Progenitor cell of endocrine pancreas (in vitro differentiated cells): ENCODE results near the gene IER5. TPM values are rescaled to one million over a fixed set of nuclear protein-coding genes. Genes with fewer than 3 reads are reported as not detected.

ENCODE experiments used
- DNase-seq: peaks from one replicate; pipeline ENCODE4 v3.0.0; 2021; ENCODE audit warnings: low spot score; ENCODE audit not compliant: unreplicated experiment
- H3K27ac Mint-ChIP-seq: 2 replicates; pipeline ENCODE4 v1.8.0; 2021; ENCODE audit warnings: mild to moderate bottlenecking, moderate library complexity, mixed read lengths
- H3K27me3 Mint-ChIP-seq: 2 replicates; pipeline ENCODE4 v1.8.0; 2021; ENCODE audit warnings: mixed read lengths
- H3K36me3 Mint-ChIP-seq: 2 replicates; pipeline ENCODE4 v1.8.0; 2022; ENCODE audit warnings: mixed read lengths; ENCODE audit not compliant: insufficient read depth
- H3K4me1 Mint-ChIP-seq: 2 replicates; pipeline ENCODE4 v1.8.0; 2021; ENCODE audit warnings: low read depth, mixed read lengths
- H3K4me3 Mint-ChIP-seq: 2 replicates; pipeline ENCODE4 v1.8.0; 2021; ENCODE audit warnings: low read depth, mild to moderate bottlenecking, moderate library complexity, mixed read lengths
- H3K9me3 Mint-ChIP-seq: 2 replicates; pipeline ENCODE4 v1.8.0; 2021; ENCODE audit warnings: low read depth, mixed read lengths
- CTCF ChIP-seq: fragments of 200-600 bp; sonication (generic); IDR thresholded peaks from one replicate; pipeline ENCODE4 v1.5.0; 2021; ENCODE audit warnings: antibody characterized with exemption, mild to moderate bottlenecking; ENCODE audit not compliant: unreplicated experiment
- total RNA-seq: library from RNA; stranded (reverse); gene quantifications from 2 replicates; pipeline ENCODE4 v1.2.1, GENCODE V29; 2021

IER5 gene
- total RNA-seq, 1 donor from 2014 or later = 1.7 TPM

GRCh38 chr1:181133969-181134418 is 45.5 kb downstream of the IER5 start:
- Mint-ChIP-seq H3K27ac (no peak overlapping the region), H3K27me3 (peaks cover 37% of the 10 kb centered on the region), H3K36me3 (no peaks in the 10 kb centered on the region), H3K4me1 (peaks cover 21% of the 10 kb centered on the region), H3K9me3 (no peaks in the 10 kb centered on the region), H3K4me3 (no peak overlapping the region)
- DNase-seq = no peak
- no peak for TF ChIP-seq CTCF

GRCh38 chr1:181134543-181135436 is 46.3 kb downstream of the IER5 start:
- TF ChIP-seq CTCF = no peak
- no peaks in the 10 kb centered on the region for H3K36me3 Mint-ChIP-seq
- DNase-seq = no peak
- peaks cover 19% of the 10 kb centered on the region for H3K4me1 Mint-ChIP-seq
- H3K9me3 Mint-ChIP-seq = no peaks in the 10 kb centered on the region
- peaks cover 40% of the 10 kb centered on the region for H3K27me3 Mint-ChIP-seq
- H3K4me3 Mint-ChIP-seq = no peak overlapping the region
- H3K27ac Mint-ChIP-seq = peak overlapping the region; percentile 92

GRCh38 chr1:181135437-181135731 is 46.9 kb downstream of the IER5 start:
- Mint-ChIP-seq H3K27ac (no peak overlapping the region), H3K27me3 (peaks cover 37% of the 10 kb centered on the region), H3K4me3 (no peak overlapping the region), H3K36me3 (no peaks in the 10 kb centered on the region), H3K4me1 (peaks cover 19% of the 10 kb centered on the region), H3K9me3 (no peaks in the 10 kb centered on the region)
- peak; percentile 34 for TF ChIP-seq CTCF
- no peak for DNase-seq

- no peaks in the 10 kb centered on the region for H3K36me3 Mint-ChIP-seq
- H3K4me3 Mint-ChIP-seq = no peak overlapping the region
- H3K27ac Mint-ChIP-seq = no peak overlapping the region
- DNase-seq = no peak
- TF ChIP-seq CTCF = no peak
- no peaks in the 10 kb centered on the region for H3K9me3 Mint-ChIP-seq
- peaks cover 42% of the 10 kb centered on the region for H3K27me3 Mint-ChIP-seq
- peaks cover 19% of the 10 kb centered on the region for H3K4me1 Mint-ChIP-seq
These were observed 47.6 kb downstream of the IER5 start for GRCh38 chr1:181135815-181136737.

- Mint-ChIP-seq H3K27ac (no peak overlapping the region), H3K4me1 (peaks cover 19% of the 10 kb centered on the region), H3K27me3 (peaks cover 42% of the 10 kb centered on the region), H3K36me3 (no peaks in the 10 kb centered on the region), H3K9me3 (no peaks in the 10 kb centered on the region), H3K4me3 (no peak overlapping the region)
- TF ChIP-seq CTCF = no peak
- DNase-seq = no peak
These were observed 48.2 kb downstream of the IER5 start for GRCh38 chr1:181136738-181137122.
